ENCODE measurements around the gene HAGHL. TPM values are rescaled to one million over a fixed set of nuclear protein-coding genes. Genes with fewer than 3 reads are reported as not detected.

Gene HAGHL
- total RNA-seq, 2 donors from 2014 or later, result 8.9 to 11.4 TPM

- Histone ChIP-seq H3K4me3 (ENCODE audit: low read length) (no peak overlapping the region), H3K9ac (ENCODE audit: extremely low read depth, low read length, poor library complexity, severe bottlenecking) (no peak overlapping the region), H3K4me1 (ENCODE audit: control insufficient read depth, insufficient read depth, low read length) (no peaks in the 10 kb centered on the region), H3K27ac (ENCODE audit: low read depth, low read length) (no peak overlapping the region), H3K36me3 (ENCODE audit: control insufficient read depth, insufficient read depth, low read length) (no peaks in the 10 kb centered on the region), H3K9me3 (ENCODE audit: control insufficient read depth, low read length) (no peaks in the 10 kb centered on the region), H3K27me3 (ENCODE audit: control insufficient read depth, insufficient read depth, low read length, poor library complexity, severe bottlenecking) (peaks cover 87% of the 10 kb centered on the region)
- peak overlapping the region; percentile 48 for H3K4me3 Mint-ChIP-seq
- no peak overlapping the region for H3K27ac Mint-ChIP-seq
- H3K27me3 Mint-ChIP-seq (ENCODE audit: insufficient read depth), result peaks cover 82% of the 10 kb centered on the region
- no peak for TF ChIP-seq CTCF (conservative IDR thresholded peaks at IDR 0.05)
- H3K9me3 Mint-ChIP-seq, result no peaks in the 10 kb centered on the region
- DNase-seq, result no peak
- H3K4me1 Mint-ChIP-seq, result no peaks in the 10 kb centered on the region
- no peaks in the 10 kb centered on the region for H3K36me3 Mint-ChIP-seq (ENCODE audit: low read depth)
- WGBS, 2 experiments (ENCODE audit: insufficient coverage in 1 of 2, insufficient read length in 1 of 2), result 39 to 49% methylated on average over 12 to 14 of the region's 14 CpGs
Observed at GRCh38 chr16:707062-707538, 19.8 kb upstream of the HAGHL start.

- TF ChIP-seq CTCF (conservative IDR thresholded peaks at IDR 0.05), result no peak
- Histone ChIP-seq H3K36me3 (ENCODE audit: control insufficient read depth, insufficient read depth, low read length) (no peaks in the 10 kb centered on the region), H3K27ac (ENCODE audit: low read depth, low read length) (no peak overlapping the region), H3K27me3 (ENCODE audit: control insufficient read depth, insufficient read depth, low read length, poor library complexity, severe bottlenecking) (peaks cover 83% of the 10 kb centered on the region), H3K4me3 (ENCODE audit: low read length) (no peak overlapping the region), H3K9me3 (ENCODE audit: control insufficient read depth, low read length) (no peaks in the 10 kb centered on the region), H3K4me1 (ENCODE audit: control insufficient read depth, insufficient read depth, low read length) (no peaks in the 10 kb centered on the region), H3K9ac (ENCODE audit: extremely low read depth, low read length, poor library complexity, severe bottlenecking) (no peak overlapping the region)
- H3K36me3 Mint-ChIP-seq (ENCODE audit: low read depth), result no peaks in the 10 kb centered on the region
- no peaks in the 10 kb centered on the region for H3K9me3 Mint-ChIP-seq
- no peak overlapping the region for H3K4me3 Mint-ChIP-seq
- H3K27ac Mint-ChIP-seq, result no peak overlapping the region
- DNase-seq, result no peak
- no peaks in the 10 kb centered on the region for H3K4me1 Mint-ChIP-seq
- 58 to 62% methylated on average over 2 to 3 of the region's 3 CpGs for WGBS, 2 experiments (ENCODE audit: insufficient coverage in 1 of 2, insufficient read length in 1 of 2)
- H3K27me3 Mint-ChIP-seq (ENCODE audit: insufficient read depth), result peaks cover 79% of the 10 kb centered on the region
Observed at GRCh38 chr16:708019-708418, 18.9 kb upstream of the HAGHL start.

GRCh38 chr16:708959-709358 lies 17.9 kb upstream of the HAGHL start:
- no peaks in the 10 kb centered on the region for H3K4me1 ChIP-seq (ENCODE audit: control insufficient read depth, insufficient read depth, low read length)
- H3K9me3 ChIP-seq (ENCODE audit: control insufficient read depth, low read length), result no peaks in the 10 kb centered on the region
- no peaks in the 10 kb centered on the region for H3K4me1 Mint-ChIP-seq
- WGBS, 2 experiments (ENCODE audit: insufficient coverage in 1 of 2, insufficient read length in 1 of 2), result 78% methylated on average over 3 of the region's 4 CpGs; no CpG with 5 or more reads in 1 of the 2 experiments
- no peak overlapping the region for H3K9ac ChIP-seq (ENCODE audit: extremely low read depth, low read length, poor library complexity, severe bottlenecking)
- H3K36me3 ChIP-seq (ENCODE audit: control insufficient read depth, insufficient read depth, low read length), result no peaks in the 10 kb centered on the region
- no peaks in the 10 kb centered on the region for H3K9me3 Mint-ChIP-seq
- peaks cover 78% of the 10 kb centered on the region for H3K27me3 ChIP-seq (ENCODE audit: control insufficient read depth, insufficient read depth, low read length, poor library complexity, severe bottlenecking)
- TF ChIP-seq CTCF (conservative IDR thresholded peaks at IDR 0.05), result no peak
- H3K36me3 Mint-ChIP-seq (ENCODE audit: low read depth), result no peaks in the 10 kb centered on the region
- H3K27me3 Mint-ChIP-seq (ENCODE audit: insufficient read depth), result peaks cover 74% of the 10 kb centered on the region
- no peak overlapping the region for H3K4me3 Mint-ChIP-seq
- no peak overlapping the region for H3K27ac Mint-ChIP-seq
- no peak overlapping the region for H3K4me3 ChIP-seq (ENCODE audit: low read length)
- peak overlapping the region; percentile 97 for H3K27ac ChIP-seq (ENCODE audit: low read depth, low read length)
- no peak for DNase-seq
